WTC11 (cell line): ENCODE data around the gene TCAP. TPM values are rescaled to one million over a fixed set of nuclear protein-coding genes. Genes with fewer than 3 reads are reported as not detected.

Experiments
- ATAC-seq: fragments of 200-7000 bp; cut with Tn5 transposase; 2 replicates; pipeline ENCODE4 v1.10.0; 2021; ENCODE audit warnings: mild to moderate bottlenecking, moderate library complexity
- CTCF ChIA-PET: fragments of 300-600 bp; sonication (Branson Sonifier 250); formaldehyde crosslinking; loops from one replicate; lab custom pipeline; 2021; ENCODE audit warnings: antibody characterized with exemption; lab: Charles Lee
- POLR2A ChIA-PET: fragments of 350-600 bp; sonication (Branson Sonifier 250); formaldehyde crosslinking; loops from one replicate; lab custom pipeline; 2021; ENCODE audit warnings: antibody characterized with exemption; lab: Charles Lee
- DNase-seq: peaks from one replicate; pipeline ENCODE4 v3.0.0; 2021; ENCODE audit warnings: low spot score
- H3K27ac Mint-ChIP-seq: 2 replicates; pipeline ENCODE4 v1.8.0; 2021; ENCODE audit warnings: mixed read lengths
- H3K27me3 Mint-ChIP-seq: 2 replicates; pipeline ENCODE4 v1.8.0; 2021; ENCODE audit warnings: low read depth, mild to moderate bottlenecking, moderate library complexity, mixed read lengths
- H3K36me3 Mint-ChIP-seq: 2 replicates; pipeline ENCODE4 v1.8.0; 2021; ENCODE audit warnings: mixed read lengths
- H3K4me1 Mint-ChIP-seq: 2 replicates; pipeline ENCODE4 v1.8.0; 2022; ENCODE audit warnings: mixed read lengths
- H3K4me3 Mint-ChIP-seq: 2 replicates; pipeline ENCODE4 v1.8.0; 2021; ENCODE audit warnings: mild to moderate bottlenecking, moderate library complexity, mixed read lengths
- H3K9me3 Mint-ChIP-seq: 2 replicates; pipeline ENCODE4 v1.8.0; 2021; ENCODE audit warnings: mixed read lengths
- AFF4 ChIP-seq: sonication (generic); formaldehyde crosslinking; IDR thresholded peaks from 2 replicates; pipeline ENCODE4 v1.8.1; 2023; ENCODE audit warnings: mild to moderate bottlenecking, missing genetic modification reagents, borderline replicate concordance
- AR ChIP-seq: fragments of 250-450 bp; sonication (Bioruptor Pico); IDR thresholded peaks from 2 replicates; pipeline ENCODE4 v1.9.0; 2021; ENCODE audit warnings: mild to moderate bottlenecking
- ATF2 ChIP-seq: sonication (generic); formaldehyde crosslinking; IDR thresholded peaks from 2 replicates; pipeline ENCODE4 v1.8.1; 2022; ENCODE audit warnings: low read depth, missing genetic modification reagents, borderline replicate concordance
- CBFB ChIP-seq: sonication (generic); formaldehyde crosslinking; IDR thresholded peaks from 2 replicates; pipeline ENCODE4 v1.8.1; 2022; ENCODE audit warnings: mild to moderate bottlenecking, low read depth, missing genetic modification reagents
- ESRRA ChIP-seq: sonication (generic); formaldehyde crosslinking; IDR thresholded peaks from 2 replicates; pipeline ENCODE4 v1.8.1; 2022; ENCODE audit warnings: mild to moderate bottlenecking, missing genetic modification reagents, borderline replicate concordance
- GABPB1 ChIP-seq: sonication (generic); formaldehyde crosslinking; IDR thresholded peaks from 2 replicates; pipeline ENCODE4 v1.8.1; 2023; ENCODE audit warnings: mild to moderate bottlenecking, missing genetic modification reagents
- HMGXB4 ChIP-seq: sonication (generic); formaldehyde crosslinking; IDR thresholded peaks from 2 replicates; pipeline ENCODE4 v1.8.1; 2023; ENCODE audit warnings: mild to moderate bottlenecking, moderate library complexity, missing genetic modification reagents
- JUN ChIP-seq: sonication (generic); formaldehyde crosslinking; IDR thresholded peaks from 2 replicates; pipeline ENCODE4 v1.8.0; 2023; ENCODE audit warnings: mild to moderate bottlenecking, missing genetic modification reagents
- NFE2L1 ChIP-seq: sonication (generic); formaldehyde crosslinking; IDR thresholded peaks from 2 replicates; pipeline ENCODE4 v1.8.1; 2023; ENCODE audit warnings: missing genetic modification reagents
- SP1 ChIP-seq: sonication (generic); formaldehyde crosslinking; conservative IDR thresholded peaks from 2 replicates; pipeline ENCODE4 v1.8.1; 2022; ENCODE audit warnings: missing genetic modification reagents
- ZNF232 ChIP-seq: sonication (generic); formaldehyde crosslinking; IDR thresholded peaks from 2 replicates; pipeline ENCODE4 v1.8.0; 2022; ENCODE audit warnings: mild to moderate bottlenecking, missing genetic modification reagents
- ZNF281 ChIP-seq: sonication (generic); formaldehyde crosslinking; IDR thresholded peaks from 2 replicates; pipeline ENCODE4 v1.8.0; 2023; ENCODE audit warnings: mild to moderate bottlenecking, missing genetic modification reagents
- ZNF423 ChIP-seq: fragments of 250-450 bp; sonication (Bioruptor Pico); IDR thresholded peaks from 2 replicates; pipeline ENCODE4 v2.1.2; 2022; ENCODE audit warnings: mild to moderate bottlenecking, moderate library complexity
- total RNA-seq: library from RNA; stranded (reverse); gene quantifications from 3 replicates; pipeline ENCODE4 v1.2.3, GENCODE V29; 2021

The TCAP gene
- total RNA-seq, 1 experiment from 2014 or later, result 2.9 TPM

GRCh38 chr17:39619786-39620101 is 45.4 kb upstream of the TCAP start:
- no peak overlapping the region for H3K27ac Mint-ChIP-seq
- DNase-seq (no peak), ATAC-seq (no peak)
- CTCF ChIA-PET, result interaction anchor here (0.6 to 23.6 kb wide), 16 partner anchors 8 to 1227 kb away, joined by 3 to 876 read pairs (median 6); partner anchors contain the start of genes NEUROD2, PNMT, STARD3 and TCAP
- H3K36me3 Mint-ChIP-seq, result no peaks in the 10 kb centered on the region
- no peaks in the 10 kb centered on the region for H3K9me3 Mint-ChIP-seq
- H3K4me1 Mint-ChIP-seq, result peaks cover 17% of the 10 kb centered on the region
- no peak overlapping the region for H3K4me3 Mint-ChIP-seq
- peaks cover 82% of the 10 kb centered on the region for H3K27me3 Mint-ChIP-seq
- POLR2A ChIA-PET, result no interaction called here
- no peak for TF ChIP-seq HMGXB4 (CRISPR knock-in tag)
- no peak for TF ChIP-seq JUN (CRISPR knock-in tag)
- TF ChIP-seq AFF4 (CRISPR knock-in tag), result no peak

- POLR2A ChIA-PET, result interaction anchor here (0.5 kb wide), 1 partner anchor 341 kb away, joined by 5 read pairs; no protein-coding TSS in a partner anchor
- H3K4me3 Mint-ChIP-seq, result no peak overlapping the region
- TF ChIP-seq ZNF281 (CRISPR knock-in tag), result no peak
- TF ChIP-seq AR (CRISPR knock-in tag), result no peak
- TF ChIP-seq ATF2 (CRISPR knock-in tag), result no peak
- peak; percentile 93 for TF ChIP-seq ZNF423 (CRISPR knock-in tag)
- TF ChIP-seq AFF4 (CRISPR knock-in tag), result no peak
- TF ChIP-seq SP1, result 0 out of 2 replicates have a peak, but pooled peaks have one; percentile 43
- TF ChIP-seq GABPB1 (CRISPR knock-in tag), result no peak
- TF ChIP-seq NFE2L1 (CRISPR knock-in tag), result no peak
- TF ChIP-seq CBFB (CRISPR knock-in tag), result no peak
- TF ChIP-seq ESRRA, result no peak
- TF ChIP-seq HMGXB4 (CRISPR knock-in tag), result peak; percentile 51; the same call in 1 of the 2 replicates
- no peak for TF ChIP-seq ZNF232 (CRISPR knock-in tag)
Observed at GRCh38 chr17:39621523-39622379, 43.4 kb upstream of the TCAP start.

More at GRCh38 chr17:39621523-39622379, 43.4 kb upstream of the TCAP start:
- Mint-ChIP-seq H3K27ac (no peak overlapping the region), H3K9me3 (no peaks in the 10 kb centered on the region), H3K27me3 (peaks cover 82% of the 10 kb centered on the region), H3K36me3 (no peaks in the 10 kb centered on the region), H3K4me1 (peaks cover 31% of the 10 kb centered on the region)
- CTCF ChIA-PET, result interaction anchor here (0.6 to 23.6 kb wide), 83 partner anchors 8 to 479 kb away, joined by 3 to 876 read pairs (median 5); partner anchors contain the start of genes CDK12, ERBB2, GRB7 and IKZF3
- peak; percentile 51 for ATAC-seq
- DNase-seq, result peak; percentile 91
